H7 (cell line): ENCODE measurements around the gene CRYBA1. TPM values are rescaled to one million over a fixed set of nuclear protein-coding genes. Genes with fewer than 3 reads are reported as not detected.
A peak's percentile ranks its signal among the peaks of the same experiment; 100 is the strongest.
"Not testable (repeated sequence)": the region's sequence is repeated elsewhere in the genome, so short reads cannot be mapped to it uniquely, and the experiment has no call there.

ENCODE experiments used
- DNase-seq: peaks from one replicate; pipeline ENCODE4 v3.0.0; 2012
- H3K27me3 ChIP-seq: 2 replicates; pipeline ENCODE4 v1.6.0; 2011; ENCODE audit warnings: mild to moderate bottlenecking, low read length; ENCODE audit not compliant: control insufficient read depth, insufficient read depth
- H3K36me3 ChIP-seq: replicated peaks from 2 replicates; pipeline ENCODE4 v1.5.1; 2011; ENCODE audit warnings: low read length; ENCODE audit not compliant: control insufficient read depth, insufficient read depth
- H3K4me3 ChIP-seq: 2 replicates; pipeline ENCODE4 v1.5.1; 2011; ENCODE audit warnings: low read depth, mild to moderate bottlenecking, control low read depth, low read length, moderate library complexity; ENCODE audit not compliant: insufficient read depth
- total RNA-seq: library from RNA; depleted of rRNA; stranded (reverse); fragments of >200 nt; shearing (Covaris generic); gene quantifications from 2 replicates; pipeline ENCODE4 v1.2.3, GENCODE V29; 2014

The CRYBA1 gene
- total RNA-seq, 1 experiment from 2014 or later, result not detected

GRCh38 chr17:29247219-29247618 lies 560 bp downstream of the CRYBA1 start:
- Histone ChIP-seq H3K27me3 (no peaks in the 10 kb centered on the region), H3K4me3 (no peak overlapping the region), H3K36me3 (no peaks in the 10 kb centered on the region)
- no peak for DNase-seq

DNA sequence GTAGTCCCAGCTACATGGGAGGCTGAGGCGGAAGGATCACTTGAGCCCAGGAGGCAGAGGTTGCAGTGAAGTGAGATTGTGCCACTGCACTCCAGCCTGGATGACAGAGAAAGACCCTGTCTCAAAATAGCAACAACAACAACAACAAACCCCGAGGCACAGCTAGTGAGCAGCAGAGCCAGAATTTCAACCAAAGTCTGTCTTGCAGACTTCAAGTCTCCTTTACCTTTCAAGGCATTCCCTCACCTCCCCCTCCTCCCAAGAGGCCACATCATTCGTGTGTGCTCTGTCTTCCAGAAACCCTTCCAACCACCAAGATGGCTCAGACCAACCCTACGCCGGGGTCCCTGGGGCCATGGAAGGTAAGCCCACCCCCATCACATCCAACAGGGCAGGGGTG lies 2.2 kb downstream of the CRYBA1 start:
- no peak overlapping the region for H3K4me3 ChIP-seq
- no peak for DNase-seq
- no peaks in the 10 kb centered on the region for H3K36me3 ChIP-seq
- H3K27me3 ChIP-seq, result no peaks in the 10 kb centered on the region

DNA sequence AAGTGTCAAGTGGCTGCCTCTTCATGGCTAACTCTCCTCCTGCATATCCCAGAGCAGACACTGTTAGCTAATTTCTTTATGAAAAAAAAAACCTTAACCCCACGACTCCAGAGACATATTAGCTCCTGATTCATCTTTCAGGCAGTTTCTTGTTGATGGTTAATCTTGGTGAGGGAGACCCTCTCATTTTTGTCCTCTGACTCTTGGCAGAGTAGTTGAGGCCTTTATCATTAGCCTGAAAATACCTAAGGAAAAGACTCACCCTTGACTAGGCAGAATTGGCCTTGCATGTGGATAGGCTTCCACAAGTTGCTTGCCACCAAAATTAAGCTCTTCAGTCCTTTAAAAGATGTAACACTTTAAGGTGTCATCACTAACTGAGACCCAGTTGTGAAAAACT lies 4.0 kb downstream of the CRYBA1 start:
- no peaks in the 10 kb centered on the region for H3K36me3 ChIP-seq
- no peak overlapping the region for H3K4me3 ChIP-seq
- DNase-seq, result no peak
- no peaks in the 10 kb centered on the region for H3K27me3 ChIP-seq

- Histone ChIP-seq H3K4me3 (no peak overlapping the region), H3K27me3 (no peaks in the 10 kb centered on the region), H3K36me3 (no peaks in the 10 kb centered on the region)
- DNase-seq, result no peak
These were observed 4.5 kb downstream of the CRYBA1 start for GRCh38 chr17:29251184-29251583.

DNA sequence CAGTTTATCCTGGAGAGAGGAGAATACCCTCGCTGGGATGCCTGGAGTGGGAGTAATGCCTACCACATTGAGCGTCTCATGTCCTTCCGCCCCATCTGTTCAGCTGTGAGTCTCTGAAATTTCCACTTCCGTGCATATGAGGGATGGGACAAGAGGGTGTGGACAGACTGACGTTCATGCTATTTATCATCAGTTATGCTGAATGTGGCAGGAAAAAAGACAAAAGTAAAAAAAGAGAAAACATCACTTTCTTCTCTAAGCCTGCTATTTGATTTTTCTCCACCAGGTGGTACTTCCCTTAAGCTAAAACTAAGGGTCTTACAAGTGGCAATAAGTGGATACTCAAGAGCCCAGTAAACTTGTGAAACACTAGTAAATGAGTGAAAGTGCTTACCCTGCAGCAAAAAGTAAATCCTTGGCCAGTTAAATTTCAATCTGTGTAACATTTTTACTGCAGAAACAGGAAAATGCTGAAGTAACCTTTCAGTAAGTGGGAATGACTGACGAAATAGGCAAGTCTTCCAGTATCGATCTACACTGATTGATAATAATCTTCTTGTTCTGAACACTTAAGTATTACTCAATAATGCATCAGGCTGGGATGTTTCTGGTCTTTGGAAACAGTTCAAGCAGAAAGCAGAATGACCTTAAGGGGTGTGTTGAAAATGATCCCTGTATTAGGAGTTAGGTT lies 5.6 kb downstream of the CRYBA1 start:
- H3K27me3 ChIP-seq, result no peaks in the 10 kb centered on the region
- H3K36me3 ChIP-seq, result no peaks in the 10 kb centered on the region
- DNase-seq, result peak; percentile 67
- H3K4me3 ChIP-seq, result no peak overlapping the region

GRCh38 chr17:29253037-29253436 lies 6.4 kb downstream of the CRYBA1 start:
- H3K27me3 ChIP-seq, result no peaks in the 10 kb centered on the region
- no peaks in the 10 kb centered on the region for H3K36me3 ChIP-seq
- no peak overlapping the region for H3K4me3 ChIP-seq
- DNase-seq, result no peak

DNA sequence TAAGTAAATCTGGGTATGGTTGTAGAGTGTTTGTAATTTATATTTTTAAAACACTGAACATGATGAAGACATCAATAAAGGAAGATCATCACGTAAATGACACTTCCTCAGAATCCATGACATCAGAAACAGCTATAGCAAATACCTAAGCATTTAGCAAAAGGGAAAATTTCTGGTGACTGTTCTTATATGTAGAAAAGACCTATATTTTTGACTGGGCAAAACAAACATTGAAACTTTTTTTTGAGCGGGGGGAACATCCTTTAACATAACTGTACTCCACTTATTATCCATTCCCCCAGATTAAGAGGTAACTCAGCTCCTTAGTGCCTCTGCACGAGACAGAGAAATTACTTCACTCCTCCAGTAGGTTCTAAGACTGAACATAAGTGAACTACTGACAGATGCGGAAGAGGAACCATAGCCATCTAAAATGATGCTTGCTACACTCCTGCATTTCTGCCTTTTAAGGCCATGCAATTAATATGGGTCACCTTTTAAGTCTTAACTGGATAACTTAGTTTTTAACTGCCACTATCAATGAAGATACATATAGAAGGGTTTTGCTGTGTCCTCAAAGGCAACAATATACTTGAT lies 9.4 kb downstream of the CRYBA1 start:
- Histone ChIP-seq H3K4me3 (no peak overlapping the region), H3K36me3 (no peaks in the 10 kb centered on the region), H3K27me3 (no peaks in the 10 kb centered on the region)
- no peak for DNase-seq

GRCh38 chr17:29256735-29257466 lies 10.2 kb downstream of the CRYBA1 start:
- no peak for DNase-seq
- H3K4me3 ChIP-seq, result no peak overlapping the region

DNA sequence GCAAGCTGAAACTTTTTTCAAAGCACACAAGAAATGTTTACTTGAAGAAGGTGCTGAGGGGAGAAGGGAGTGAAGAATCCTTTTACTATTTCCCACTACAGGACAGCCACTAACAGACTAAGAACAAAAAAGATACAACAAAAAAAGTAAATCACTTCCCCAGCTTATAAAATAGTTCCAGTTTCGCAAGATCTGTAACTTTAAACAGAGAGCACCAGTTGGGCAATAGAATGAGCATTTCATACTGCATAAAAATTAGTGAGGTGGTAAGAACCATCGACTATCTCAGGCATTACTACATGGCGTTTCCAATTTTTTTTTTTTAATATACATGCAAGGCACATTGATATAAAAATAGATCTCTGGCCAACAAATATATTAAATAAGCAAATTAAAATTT lies 11.1 kb downstream of the CRYBA1 start:
- Histone ChIP-seq H3K4me3 (no peak overlapping the region), H3K36me3 (peaks cover 9% of the 10 kb centered on the region), H3K27me3 (no peaks in the 10 kb centered on the region)
- no peak for DNase-seq

More at GRCh38 chr17:29256735-29257466, 10.2 kb downstream of the CRYBA1 start:
- Histone ChIP-seq H3K36me3 (peaks cover 3% of the 10 kb centered on the region; the same call in 1 of the 2 replicates), H3K27me3 (no peaks in the 10 kb centered on the region)

DNA sequence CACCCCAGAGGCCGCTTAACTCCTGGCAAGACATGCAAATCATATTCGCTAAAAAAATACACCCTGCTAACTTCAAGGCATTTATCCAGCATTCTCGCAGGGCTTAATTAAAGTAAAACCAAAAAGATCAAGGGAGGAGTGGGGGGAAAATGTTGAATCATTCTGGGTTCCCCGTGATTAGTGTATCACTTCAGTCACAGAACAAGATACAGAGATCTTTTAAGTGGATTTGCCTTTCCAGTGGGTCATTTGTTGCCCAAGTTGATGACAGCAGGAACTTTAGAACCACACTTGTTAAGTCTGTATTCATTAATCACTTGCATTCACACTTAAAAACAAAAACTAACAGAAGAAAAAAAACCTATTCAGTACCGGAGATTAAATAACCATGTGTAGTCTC lies 17.3 kb downstream of the CRYBA1 start:
- Histone ChIP-seq H3K36me3 (peaks cover 29% of the 10 kb centered on the region), H3K27me3 (no peaks in the 10 kb centered on the region), H3K4me3 (no peak overlapping the region)
- no peak for DNase-seq

- DNase-seq, H3K4me3 ChIP-seq, H3K27me3 ChIP-seq, H3K36me3 ChIP-seq: not testable (repeated sequence)
These were observed 25.3 kb downstream of the CRYBA1 start for GRCh38 chr17:29271980-29272379.

- Histone ChIP-seq H3K4me3 (no peak overlapping the region), H3K36me3 (peaks cover 4% of the 10 kb centered on the region), H3K27me3 (no peaks in the 10 kb centered on the region)
- DNase-seq, result no peak
These were observed 27.3 kb downstream of the CRYBA1 start for GRCh38 chr17:29273924-29274323.

GRCh38 chr17:29278692-29279091 lies 32.0 kb downstream of the CRYBA1 start:
- H3K4me3 ChIP-seq, result no peak overlapping the region
- DNase-seq, result no peak
- no peaks in the 10 kb centered on the region for H3K27me3 ChIP-seq
- peaks cover 14% of the 10 kb centered on the region for H3K36me3 ChIP-seq

- Histone ChIP-seq H3K36me3 (peaks cover 12% of the 10 kb centered on the region), H3K27me3 (no peaks in the 10 kb centered on the region), H3K4me3 (no peak overlapping the region)
- DNase-seq, result no peak
These were observed 32.9 kb downstream of the CRYBA1 start for GRCh38 chr17:29279397-29280070.

DNA sequence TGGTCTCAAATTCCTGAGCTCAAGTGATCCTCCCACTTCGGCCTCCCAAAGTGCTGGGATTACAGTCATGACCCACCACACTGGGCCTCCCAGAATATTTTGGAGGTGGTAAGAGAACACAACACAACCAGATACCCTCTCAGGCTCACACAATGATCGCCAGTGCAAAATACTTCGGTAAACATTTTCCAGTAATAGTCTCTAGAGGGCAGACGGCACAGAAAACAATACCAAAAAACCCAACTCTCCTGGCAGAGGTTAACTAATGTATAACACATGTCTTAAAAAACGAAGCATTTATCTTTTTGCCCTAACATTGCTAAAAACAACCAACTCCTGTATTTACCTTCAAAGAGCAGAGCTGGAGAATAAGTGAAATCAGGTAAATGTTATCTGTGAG lies 36.8 kb downstream of the CRYBA1 start:
- peaks cover 25% of the 10 kb centered on the region for H3K36me3 ChIP-seq

More for the DNA sequence above, 36.8 kb downstream of the CRYBA1 start:
- H3K27me3 ChIP-seq, result no peaks in the 10 kb centered on the region
- no peak for DNase-seq
- no peak overlapping the region for H3K4me3 ChIP-seq
